GM12892 (cell line): ENCODE results near the gene CSK.

Source experiments
- DNase-seq: peaks from one replicate; pipeline ENCODE4 v3.0.0; 2011; ENCODE audit not compliant: insufficient read length
- FAIRE-seq: peaks from 2 replicates; lab custom pipeline; 2011; peaks lifted over from hg19 to GRCh38; lab: Jason Lieb, UNC
- POLR2A ChIP-seq: IDR thresholded peaks from 2 replicates; pipeline ENCODE4 v1.6.1; 2011; ENCODE audit warnings: low read depth, low read length, control low read depth
- POLR2AphosphoS5 ChIP-seq: IDR thresholded peaks from 2 replicates; pipeline ENCODE4 v1.6.1; 2011; ENCODE audit warnings: low read depth, low read length, control low read depth
- TAF1 ChIP-seq: IDR thresholded peaks from 2 replicates; pipeline ENCODE4 v1.6.1; 2011; ENCODE audit warnings: low read depth, mild to moderate bottlenecking, control low read depth, low read length, borderline replicate concordance

The CSK gene

GRCh38 chr15:74754593-74755215 is 27.2 kb upstream of the CSK start:
- DNase-seq, result no peak
- TF ChIP-seq TAF1 (no peak), POLR2AphosphoS5 (no peak), POLR2A (no peak)
- no peak for FAIRE-seq

- TF ChIP-seq POLR2A, result no peak
- no peak for TF ChIP-seq POLR2AphosphoS5
- TF ChIP-seq TAF1, result no peak
- DNase-seq (no peak), FAIRE-seq (no peak)
Measured at GRCh38 chr15:74758736-74759135, 23.1 kb upstream of the CSK start.

GRCh38 chr15:74762791-74763150 is 19.1 kb upstream of the CSK start:
- DNase-seq (no peak), FAIRE-seq (no peak)
- TF ChIP-seq POLR2A (no peak), POLR2AphosphoS5 (no peak), TAF1 (no peak)

- TF ChIP-seq TAF1 (no peak), POLR2A (no peak), POLR2AphosphoS5 (no peak)
- FAIRE-seq (no peak), DNase-seq (no peak)
Measured at GRCh38 chr15:74763416-74763815, 18.5 kb upstream of the CSK start.

- FAIRE-seq (no peak), DNase-seq (no peak)
- TF ChIP-seq TAF1, result no peak
- TF ChIP-seq POLR2AphosphoS5, result no peak
- no peak for TF ChIP-seq POLR2A
Measured at GRCh38 chr15:74767167-74768098, 14.4 kb upstream of the CSK start.

GRCh38 chr15:74768099-74768770 is 13.6 kb upstream of the CSK start:
- no peak for TF ChIP-seq POLR2AphosphoS5
- no peak for TF ChIP-seq POLR2A
- TF ChIP-seq TAF1, result no peak
- FAIRE-seq (no peak), DNase-seq (no peak)

GRCh38 chr15:74768771-74769342 is 13.0 kb upstream of the CSK start:
- TF ChIP-seq TAF1, result no peak
- no peak for TF ChIP-seq POLR2A
- no peak for TF ChIP-seq POLR2AphosphoS5
- DNase-seq (no peak), FAIRE-seq (peak; percentile 97)

- no peak for DNase-seq
- no peak for FAIRE-seq
- TF ChIP-seq TAF1 (no peak), POLR2AphosphoS5 (no peak), POLR2A (no peak)
Measured at GRCh38 chr15:74769463-74770025, 12.3 kb upstream of the CSK start.

- no peak for FAIRE-seq
- TF ChIP-seq POLR2A (no peak), POLR2AphosphoS5 (no peak), TAF1 (no peak)
- no peak for DNase-seq
Measured at GRCh38 chr15:74770211-74770903, 11.5 kb upstream of the CSK start.

- FAIRE-seq, result no peak
- DNase-seq, result no peak
- TF ChIP-seq POLR2A (no peak), POLR2AphosphoS5 (no peak), TAF1 (no peak)
Measured at GRCh38 chr15:74773329-74773728, 8.6 kb upstream of the CSK start.
